Limb (tissue), 2 donors: ENCODE results near the gene RUBCN.
"Not testable (repeated sequence)": the region's sequence is repeated elsewhere in the genome, so short reads cannot be mapped to it uniquely, and the experiment has no call there.

Experiments
- DNase-seq, 2 donors: peaks; one replicate each; pipeline ENCODE4 v3.0.0-alpha.2; 2016; ENCODE audit errors: extremely low spot score in 2 of 2

The RUBCN gene

GRCh38 chr3:197734667-197735318 lies 1.9 kb downstream of the RUBCN start:
- DNase-seq, result no peak

- DNase-seq, result no peak
Observed at GRCh38 chr3:197733042-197733441, 3.7 kb downstream of the RUBCN start.

GRCh38 chr3:197731483-197731882 lies 5.2 kb downstream of the RUBCN start:
- not testable (repeated sequence) for DNase-seq

- not testable (repeated sequence) for DNase-seq
Observed at GRCh38 chr3:197730770-197731169, 5.9 kb downstream of the RUBCN start.

- DNase-seq, result no peak
Observed at GRCh38 chr3:197730200-197730599, 6.5 kb downstream of the RUBCN start.

GRCh38 chr3:197728487-197728886 lies 8.2 kb downstream of the RUBCN start:
- DNase-seq, result no peak

GRCh38 chr3:197727878-197728277 lies 8.8 kb downstream of the RUBCN start:
- not testable (repeated sequence) for DNase-seq

GRCh38 chr3:197722734-197723133 lies 14.0 kb downstream of the RUBCN start:
- DNase-seq, result no peak

- no peak for DNase-seq
Observed at GRCh38 chr3:197720694-197721093, 16.0 kb downstream of the RUBCN start.

GRCh38 chr3:197718891-197719290 lies 17.8 kb downstream of the RUBCN start:
- no peak for DNase-seq

- no peak for DNase-seq
Observed at GRCh38 chr3:197714251-197714650, 22.5 kb downstream of the RUBCN start.

- no peak for DNase-seq
Observed at GRCh38 chr3:197713477-197713822, 23.3 kb downstream of the RUBCN start.

GRCh38 chr3:197711973-197712707 lies 24.6 kb downstream of the RUBCN start:
- peak; percentile 69 to 75 for DNase-seq

- not testable (repeated sequence) for DNase-seq
Observed at GRCh38 chr3:197710965-197711364, 25.7 kb downstream of the RUBCN start.

GRCh38 chr3:197709135-197709534 lies 27.6 kb downstream of the RUBCN start:
- DNase-seq, result no peak

GRCh38 chr3:197706658-197707057 lies 30.0 kb downstream of the RUBCN start:
- DNase-seq, result no peak

- DNase-seq, result no peak
Observed at GRCh38 chr3:197701841-197702240, 34.9 kb downstream of the RUBCN start.

- DNase-seq, result no peak
Observed at GRCh38 chr3:197700095-197700494, 36.6 kb downstream of the RUBCN start.

- no peak for DNase-seq
Observed at GRCh38 chr3:197697355-197697754, 39.3 kb downstream of the RUBCN start.

- no peak for DNase-seq
Observed at GRCh38 chr3:197694251-197694650, 42.5 kb downstream of the RUBCN start.

GRCh38 chr3:197692641-197693040 lies 44.1 kb downstream of the RUBCN start:
- no peak for DNase-seq

GRCh38 chr3:197690754-197691153 lies 46.0 kb downstream of the RUBCN start:
- no peak for DNase-seq

- no peak for DNase-seq
Observed at GRCh38 chr3:197687570-197687969, 49.1 kb downstream of the RUBCN start.
